Spleen (tissue), 7 donors: Measurements from ENCODE around the gene ZNF607.

ENCODE experiments used
- CTCF ChIP-seq, 11 experiments: fragments of 200-600 bp in 7 of 11; fragments of 450-650 bp in 4 of 11; sonication (generic) in 4 of 11; IDR thresholded peaks in 8 of 11; conservative IDR thresholded peaks in 3 of 11; 1 replicate in 7 of 11; 2 replicates in 4 of 11; pipeline versions ENCODE4 v1.4.0 to v1.8.0; 2016 to 2021; ENCODE audit warnings: antibody characterized with exemption in 11 of 11, inconsistent platforms in 4 of 11, mild to moderate bottlenecking in 1 of 11
- POLR2A ChIP-seq, 3 donors: fragments of 450-650 bp; IDR thresholded peaks; one replicate each; pipeline ENCODE4 v1.5.1; 2017; ENCODE audit warnings: antibody characterized with exemption in 3 of 3, mild to moderate bottlenecking in 1 of 3
- POLR2AphosphoS5 ChIP-seq, 3 donors: sonication (generic); formaldehyde crosslinking; IDR thresholded peaks; one replicate each; pipeline ENCODE4 v1.5.1; 2017; ENCODE audit warnings: antibody characterized with exemption in 3 of 3
- donor health status: DM: no; HTN: no; CAD: no; lungs with moderate emphysema.
- donor health status: DM: no; HTN: no; CAD: no.
- donor health status: DM: no; HTN: no; CAD: no.

GRCh38 chr19:37718304-37718703, 1.3 kb downstream of the ZNF607 start:
- TF ChIP-seq POLR2A (IDR thresholded peaks at IDR 0.05): no peak
- TF ChIP-seq CTCF (IDR thresholded peaks at IDR 0.05 in 8 of 11, conservative IDR thresholded peaks at IDR 0.05 in 3 of 11): no peak
- no peak for TF ChIP-seq POLR2AphosphoS5 (IDR thresholded peaks at IDR 0.05)
